ENCODE results near the gene PDIA5.

DNA sequence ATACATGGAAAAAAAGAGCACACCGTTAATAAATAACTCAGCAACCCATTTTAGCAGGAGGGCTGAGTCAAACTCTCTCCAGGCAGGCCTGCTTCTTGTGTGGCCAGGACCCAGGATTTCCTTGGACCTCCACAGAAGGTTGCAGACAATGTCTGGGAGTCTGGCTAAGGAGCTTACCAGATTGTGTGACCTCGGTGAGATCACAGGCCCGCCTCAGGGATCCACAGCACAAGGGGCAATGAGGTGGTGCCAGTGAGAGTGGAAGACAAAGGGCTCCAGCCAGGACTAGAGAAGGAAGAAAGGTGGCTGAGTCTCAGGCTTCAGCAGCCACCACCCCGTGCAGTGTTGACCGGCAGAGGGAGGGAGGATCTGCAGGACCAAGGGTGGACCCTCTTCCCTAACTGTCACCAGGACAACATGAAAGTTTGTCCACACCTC is 102.7 kb downstream of the PDIA5 start:
- no peak for TF ChIP-seq CTCF (IDR thresholded peaks at IDR 0.05)
- TF ChIP-seq EP300 (IDR thresholded peaks at IDR 0.05): no peak
